A549 (cell line): ENCODE results near the gene UNC5A. TPM values are rescaled to one million over a fixed set of nuclear protein-coding genes. Genes with fewer than 3 reads are reported as not detected.

Source experiments
- ATAC-seq, 2 experiments: fragments of 200-7000 bp in 1 of 2; fragments of >200 bp in 1 of 2; cut with Nextera tagmentation in 1 of 2; cut with Tn5 transposase in 1 of 2; 3 replicates each; pipeline versions ENCODE4 v1.8.0 to v1.9.1; 2018 to 2020; ENCODE audit warnings: mild to moderate bottlenecking in 1 of 2, moderate library complexity in 1 of 2
- CTCF ChIA-PET: fragments of 300-600 bp; sonication (Branson Sonifier 250); formaldehyde crosslinking; extraction: SDS; loops from one replicate; lab custom pipeline; 2021; ENCODE audit warnings: antibody characterized with exemption, inconsistent platforms; lab: Yijun Ruan, JAX
- POLR2A ChIA-PET: fragments of 350-600 bp; formaldehyde crosslinking; extraction: SDS; loops from one replicate; lab custom pipeline; 2021; ENCODE audit warnings: antibody characterized with exemption, inconsistent platforms; lab: Yijun Ruan, JAX
- DNase-seq, 2 experiments: peaks; one replicate each; pipeline versions ENCODE4 v3.0.0 to v3.0.0-alpha.2; 2011 to 2016; ENCODE audit warnings: low read depth in 1 of 2, low spot score in 1 of 2
- FAIRE-seq: peaks from 2 replicates; lab custom pipeline; 2011; peaks lifted over from hg19 to GRCh38; lab: Jason Lieb, UNC
- H3K27ac ChIP-seq, 2 experiments: fragments of >200 bp; sonication (Bioruptor Twin); formaldehyde crosslinking; 3 replicates each; pipeline ENCODE4 v1.5.1; 2016 to 2017
- H3K4me1 ChIP-seq: fragments of >200 bp; sonication (Bioruptor Twin); formaldehyde crosslinking; 3 replicates; pipeline ENCODE4 v1.6.1; 2016
- H3K4me2 ChIP-seq: fragments of >200 bp; sonication (Bioruptor Twin); formaldehyde crosslinking; 3 replicates; pipeline ENCODE4 v1.6.1; 2016
- H3K4me3 ChIP-seq: fragments of >200 bp; sonication (Bioruptor Twin); formaldehyde crosslinking; 3 replicates; pipeline ENCODE4 v1.5.1; 2016
- H3K9me3 ChIP-seq: fragments of >200 bp; sonication (Bioruptor Twin); formaldehyde crosslinking; 3 replicates; pipeline ENCODE4 v1.6.1; 2016
- CBX8 ChIP-seq: fragments of 200-600 bp; sonication (generic); IDR thresholded peaks from 2 replicates; pipeline ENCODE4 v1.6.1; 2016
- CHD2 ChIP-seq: fragments of 150-350 bp; IDR thresholded peaks from 2 replicates; pipeline ENCODE4 v1.6.1; 2014; ENCODE audit warnings: low read length; ENCODE audit not compliant: partially characterized antibody
- CHD4 ChIP-seq: fragments of 200-600 bp; sonication (generic); IDR thresholded peaks from 2 replicates; pipeline ENCODE4 v1.6.1; 2016; ENCODE audit warnings: antibody characterized with exemption, mild to moderate bottlenecking, borderline replicate concordance
- EHF ChIP-seq: fragments of 250-450 bp; sonication (Bioruptor Pico); IDR thresholded peaks from 2 replicates; pipeline ENCODE4 v1.5.0; 2020; ENCODE audit warnings: mild to moderate bottlenecking
- FOSB ChIP-seq: fragments of 250-450 bp; sonication (Bioruptor Pico); IDR thresholded peaks from 2 replicates; pipeline ENCODE4 v1.5.0; 2020; ENCODE audit warnings: mild to moderate bottlenecking, moderate library complexity
- GATA3 ChIP-seq: IDR thresholded peaks from 2 replicates; pipeline ENCODE4 v1.6.1; 2012; ENCODE audit warnings: borderline replicate concordance
- MAFK ChIP-seq: fragments of 450-650 bp; IDR thresholded peaks from 2 replicates; pipeline ENCODE4 v1.6.1; 2014; ENCODE audit not compliant: partially characterized antibody
- POLR2A ChIP-seq: IDR thresholded peaks from 2 replicates; pipeline ENCODE4 v1.6.1; 2012; ENCODE audit warnings: mild to moderate bottlenecking, low read length
- RAD21 ChIP-seq, 2 experiments: fragments of >200 bp in 1 of 2; sonication (Bioruptor Twin) in 1 of 2; formaldehyde crosslinking in 1 of 2; IDR thresholded peaks in 1 of 2; conservative IDR thresholded peaks in 1 of 2; 2 replicates in 1 of 2; 3 replicates in 1 of 2; pipeline ENCODE4 v1.6.1; 2012 to 2018; ENCODE audit warnings: inconsistent platforms in 1 of 2
- RFX5 ChIP-seq: fragments of 450-650 bp; IDR thresholded peaks from 2 replicates; pipeline ENCODE4 v1.7.1; 2014; ENCODE audit warnings: antibody characterized with exemption, mild to moderate bottlenecking, moderate library complexity
- SMC3 ChIP-seq: fragments of >200 bp; sonication (Bioruptor Twin); formaldehyde crosslinking; IDR thresholded peaks from 3 replicates; pipeline ENCODE4 v1.6.1; 2018; ENCODE audit warnings: inconsistent platforms
- WGBS: methylation state at CpG from one replicate; pipeline ENCODE4 v1.1.6; 2017; ENCODE audit errors: missing lambda C conversion rate; 5-methylcytosine and 5-hydroxymethylcytosine counted together
- polyA plus RNA-seq, 4 experiments: library from polyadenylated mRNA; depleted of rRNA in 3 of 4; stranded (reverse); fragments of >200 nt; fragmentation: RNase III in 1 of 4; extraction: RNeasy Plus Mini Kit Qiagen cat#74134 plus additional on column Dnase treatment in 1 of 4; gene quantifications; 2 replicates in 3 of 4; 3 replicates in 1 of 4; pipeline ENCODE4 v1.2.3, GENCODE V29; 2011 to 2017
- TF ChIP-seq, protein P1 (sequence below): fragments of 200-600 bp; sonication (generic); IDR thresholded peaks from 2 replicates; pipeline ENCODE4 v1.6.1; 2016; ENCODE audit warnings: antibody characterized with exemption, mild to moderate bottlenecking, moderate library complexity
- TF ChIP-seq, protein P2 (sequence below): fragments of >200 bp; sonication (Bioruptor Twin); formaldehyde crosslinking; IDR thresholded peaks from 2 replicates; pipeline ENCODE4 v1.6.1; 2016
- TF ChIP-seq, protein P3 (sequence below): fragments of >200 bp; sonication (Bioruptor Twin); formaldehyde crosslinking; IDR thresholded peaks from 3 replicates; pipeline ENCODE4 v1.5.1; 2016
- TF ChIP-seq, protein P4 (sequence below): fragments of 250-450 bp; sonication (Bioruptor Pico); IDR thresholded peaks from 2 replicates; pipeline ENCODE4 v1.5.0; 2021; ENCODE audit warnings: mild to moderate bottlenecking, moderate library complexity, borderline replicate concordance
- TF ChIP-seq, protein P5 (sequence below): IDR thresholded peaks from 2 replicates; pipeline ENCODE4 v1.6.1; 2012
- TF ChIP-seq, protein P6 (sequence below): IDR thresholded peaks from 2 replicates; pipeline ENCODE4 v1.6.1; 2012
- TF ChIP-seq, protein P7 (sequence below): fragments of 450-650 bp; IDR thresholded peaks from 2 replicates; pipeline ENCODE4 v1.6.1; 2014; ENCODE audit warnings: antibody characterized with exemption

Gene UNC5A
- polyA plus RNA-seq, 2 of the 4 experiments (the other 2 are of a cell fraction), result 0.03 to 0.14 TPM

DNA sequence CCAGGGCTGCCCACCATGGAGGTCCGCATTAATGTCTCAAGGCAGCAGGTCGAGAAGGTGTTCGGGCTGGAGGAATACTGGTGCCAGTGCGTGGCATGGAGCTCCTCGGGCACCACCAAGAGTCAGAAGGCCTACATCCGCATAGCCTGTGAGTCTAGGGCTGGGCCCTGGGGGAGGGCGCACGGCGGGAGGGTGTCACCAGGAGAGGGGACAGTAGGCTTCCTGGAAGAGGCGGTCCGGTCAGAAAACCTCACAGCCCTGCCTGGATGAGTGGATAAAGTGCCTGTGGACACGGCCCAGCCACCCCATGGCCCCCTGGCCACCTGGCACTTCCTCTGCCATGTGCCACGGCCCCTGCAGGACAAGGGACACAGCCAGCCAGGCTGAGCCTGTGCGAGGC, 57.8 kb downstream of the UNC5A start:
- no peak for DNase-seq
- WGBS, result 78% methylated on average over 13 of the region's 14 CpGs
- Histone ChIP-seq H3K4me3 (no peak overlapping the region), H3K27ac (no peak overlapping the region), H3K9me3 (no peaks in the 10 kb centered on the region), H3K4me2 (no peak overlapping the region), H3K4me1 (0 out of 3 replicates have a peak, but pooled peaks cover 8% of the 10 kb centered on the region)
- ChIA-PET CTCF (interaction anchor here (2.0 kb wide), 1 partner anchor 208 kb away, joined by 10 read pairs; no protein-coding TSS in a partner anchor), POLR2A (no interaction called here)
- ATAC-seq, result no peak
- FAIRE-seq, result no peak
- TF ChIP-seq, protein P1, sequence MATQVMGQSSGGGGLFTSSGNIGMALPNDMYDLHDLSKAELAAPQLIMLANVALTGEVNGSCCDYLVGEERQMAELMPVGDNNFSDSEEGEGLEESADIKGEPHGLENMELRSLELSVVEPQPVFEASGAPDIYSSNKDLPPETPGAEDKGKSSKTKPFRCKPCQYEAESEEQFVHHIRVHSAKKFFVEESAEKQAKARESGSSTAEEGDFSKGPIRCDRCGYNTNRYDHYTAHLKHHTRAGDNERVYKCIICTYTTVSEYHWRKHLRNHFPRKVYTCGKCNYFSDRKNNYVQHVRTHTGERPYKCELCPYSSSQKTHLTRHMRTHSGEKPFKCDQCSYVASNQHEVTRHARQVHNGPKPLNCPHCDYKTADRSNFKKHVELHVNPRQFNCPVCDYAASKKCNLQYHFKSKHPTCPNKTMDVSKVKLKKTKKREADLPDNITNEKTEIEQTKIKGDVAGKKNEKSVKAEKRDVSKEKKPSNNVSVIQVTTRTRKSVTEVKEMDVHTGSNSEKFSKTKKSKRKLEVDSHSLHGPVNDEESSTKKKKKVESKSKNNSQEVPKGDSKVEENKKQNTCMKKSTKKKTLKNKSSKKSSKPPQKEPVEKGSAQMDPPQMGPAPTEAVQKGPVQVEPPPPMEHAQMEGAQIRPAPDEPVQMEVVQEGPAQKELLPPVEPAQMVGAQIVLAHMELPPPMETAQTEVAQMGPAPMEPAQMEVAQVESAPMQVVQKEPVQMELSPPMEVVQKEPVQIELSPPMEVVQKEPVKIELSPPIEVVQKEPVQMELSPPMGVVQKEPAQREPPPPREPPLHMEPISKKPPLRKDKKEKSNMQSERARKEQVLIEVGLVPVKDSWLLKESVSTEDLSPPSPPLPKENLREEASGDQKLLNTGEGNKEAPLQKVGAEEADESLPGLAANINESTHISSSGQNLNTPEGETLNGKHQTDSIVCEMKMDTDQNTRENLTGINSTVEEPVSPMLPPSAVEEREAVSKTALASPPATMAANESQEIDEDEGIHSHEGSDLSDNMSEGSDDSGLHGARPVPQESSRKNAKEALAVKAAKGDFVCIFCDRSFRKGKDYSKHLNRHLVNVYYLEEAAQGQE, result no peak
- TF ChIP-seq SMC3 (no peak), RAD21 (conservative IDR thresholded peaks at IDR 0.05 in 1 of 2, IDR thresholded peaks at IDR 0.05 in 1 of 2) (no peak), CHD4 (no peak), FOSB (CRISPR knock-in tag) (no peak)

DNA sequence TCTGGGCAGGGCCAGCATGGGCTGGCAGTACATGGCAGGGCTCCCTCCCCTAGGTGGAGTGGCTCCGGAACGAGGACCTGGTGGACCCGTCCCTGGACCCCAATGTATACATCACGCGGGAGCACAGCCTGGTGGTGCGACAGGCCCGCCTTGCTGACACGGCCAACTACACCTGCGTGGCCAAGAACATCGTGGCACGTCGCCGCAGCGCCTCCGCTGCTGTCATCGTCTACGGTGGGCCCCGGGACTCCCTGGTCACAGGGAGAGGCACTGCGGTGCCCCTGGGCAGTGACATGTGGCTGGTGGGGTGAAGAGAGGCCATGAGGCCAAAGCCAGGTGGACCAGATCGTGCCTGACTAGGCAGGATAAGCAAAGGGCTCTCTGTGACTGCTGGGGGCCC, 58.4 kb downstream of the UNC5A start:
- no peak for ATAC-seq
- no peak for DNase-seq
- no peak overlapping the region for H3K4me3 ChIP-seq
- 80% methylated on average over 17 of the region's 20 CpGs for WGBS
- TF ChIP-seq RFX5 (no peak), POLR2A (no peak), GATA3 (no peak), CBX8 (no peak), CHD2 (no peak), MAFK (no peak), SMC3 (no peak), EHF (CRISPR knock-in tag) (no peak)
- TF ChIP-seq, protein P2, sequence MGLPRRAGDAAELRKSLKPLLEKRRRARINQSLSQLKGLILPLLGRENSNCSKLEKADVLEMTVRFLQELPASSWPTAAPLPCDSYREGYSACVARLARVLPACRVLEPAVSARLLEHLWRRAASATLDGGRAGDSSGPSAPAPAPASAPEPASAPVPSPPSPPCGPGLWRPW, result no peak
- TF ChIP-seq, protein P3, sequence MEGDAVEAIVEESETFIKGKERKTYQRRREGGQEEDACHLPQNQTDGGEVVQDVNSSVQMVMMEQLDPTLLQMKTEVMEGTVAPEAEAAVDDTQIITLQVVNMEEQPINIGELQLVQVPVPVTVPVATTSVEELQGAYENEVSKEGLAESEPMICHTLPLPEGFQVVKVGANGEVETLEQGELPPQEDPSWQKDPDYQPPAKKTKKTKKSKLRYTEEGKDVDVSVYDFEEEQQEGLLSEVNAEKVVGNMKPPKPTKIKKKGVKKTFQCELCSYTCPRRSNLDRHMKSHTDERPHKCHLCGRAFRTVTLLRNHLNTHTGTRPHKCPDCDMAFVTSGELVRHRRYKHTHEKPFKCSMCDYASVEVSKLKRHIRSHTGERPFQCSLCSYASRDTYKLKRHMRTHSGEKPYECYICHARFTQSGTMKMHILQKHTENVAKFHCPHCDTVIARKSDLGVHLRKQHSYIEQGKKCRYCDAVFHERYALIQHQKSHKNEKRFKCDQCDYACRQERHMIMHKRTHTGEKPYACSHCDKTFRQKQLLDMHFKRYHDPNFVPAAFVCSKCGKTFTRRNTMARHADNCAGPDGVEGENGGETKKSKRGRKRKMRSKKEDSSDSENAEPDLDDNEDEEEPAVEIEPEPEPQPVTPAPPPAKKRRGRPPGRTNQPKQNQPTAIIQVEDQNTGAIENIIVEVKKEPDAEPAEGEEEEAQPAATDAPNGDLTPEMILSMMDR, result no peak
- TF ChIP-seq, protein P4, sequence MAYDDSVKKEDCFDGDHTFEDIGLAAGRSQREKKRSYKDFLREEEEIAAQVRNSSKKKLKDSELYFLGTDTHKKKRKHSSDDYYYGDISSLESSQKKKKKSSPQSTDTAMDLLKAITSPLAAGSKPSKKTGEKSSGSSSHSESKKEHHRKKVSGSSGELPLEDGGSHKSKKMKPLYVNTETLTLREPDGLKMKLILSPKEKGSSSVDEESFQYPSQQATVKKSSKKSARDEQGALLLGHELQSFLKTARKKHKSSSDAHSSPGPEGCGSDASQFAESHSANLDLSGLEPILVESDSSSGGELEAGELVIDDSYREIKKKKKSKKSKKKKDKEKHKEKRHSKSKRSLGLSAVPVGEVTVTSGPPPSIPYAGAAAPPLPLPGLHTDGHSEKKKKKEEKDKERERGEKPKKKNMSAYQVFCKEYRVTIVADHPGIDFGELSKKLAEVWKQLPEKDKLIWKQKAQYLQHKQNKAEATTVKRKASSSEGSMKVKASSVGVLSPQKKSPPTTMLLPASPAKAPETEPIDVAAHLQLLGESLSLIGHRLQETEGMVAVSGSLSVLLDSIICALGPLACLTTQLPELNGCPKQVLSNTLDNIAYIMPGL (CRISPR knock-in tag), result no peak
- TF ChIP-seq, protein P5, sequence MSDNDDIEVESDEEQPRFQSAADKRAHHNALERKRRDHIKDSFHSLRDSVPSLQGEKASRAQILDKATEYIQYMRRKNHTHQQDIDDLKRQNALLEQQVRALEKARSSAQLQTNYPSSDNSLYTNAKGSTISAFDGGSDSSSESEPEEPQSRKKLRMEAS, result no peak
- TF ChIP-seq, protein P6, sequence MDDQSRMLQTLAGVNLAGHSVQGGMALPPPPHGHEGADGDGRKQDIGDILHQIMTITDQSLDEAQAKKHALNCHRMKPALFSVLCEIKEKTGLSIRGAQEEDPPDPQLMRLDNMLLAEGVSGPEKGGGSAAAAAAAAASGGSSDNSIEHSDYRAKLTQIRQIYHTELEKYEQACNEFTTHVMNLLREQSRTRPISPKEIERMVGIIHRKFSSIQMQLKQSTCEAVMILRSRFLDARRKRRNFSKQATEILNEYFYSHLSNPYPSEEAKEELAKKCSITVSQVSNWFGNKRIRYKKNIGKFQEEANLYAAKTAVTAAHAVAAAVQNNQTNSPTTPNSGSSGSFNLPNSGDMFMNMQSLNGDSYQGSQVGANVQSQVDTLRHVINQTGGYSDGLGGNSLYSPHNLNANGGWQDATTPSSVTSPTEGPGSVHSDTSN, result no peak
- TF ChIP-seq, protein P7, sequence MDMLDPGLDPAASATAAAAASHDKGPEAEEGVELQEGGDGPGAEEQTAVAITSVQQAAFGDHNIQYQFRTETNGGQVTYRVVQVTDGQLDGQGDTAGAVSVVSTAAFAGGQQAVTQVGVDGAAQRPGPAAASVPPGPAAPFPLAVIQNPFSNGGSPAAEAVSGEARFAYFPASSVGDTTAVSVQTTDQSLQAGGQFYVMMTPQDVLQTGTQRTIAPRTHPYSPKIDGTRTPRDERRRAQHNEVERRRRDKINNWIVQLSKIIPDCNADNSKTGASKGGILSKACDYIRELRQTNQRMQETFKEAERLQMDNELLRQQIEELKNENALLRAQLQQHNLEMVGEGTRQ, result no peak
- TF ChIP-seq, all 56 proteins: peak for 0
- FAIRE-seq, result no peak
- 0 out of 3 replicates have a peak, but pooled peaks cover 8% of the 10 kb centered on the region for H3K4me1 ChIP-seq
- POLR2A ChIA-PET, result no interaction called here
- no peak overlapping the region for H3K27ac ChIP-seq
- H3K4me2 ChIP-seq, result no peak overlapping the region
- CTCF ChIA-PET, result interaction anchor here (0.6 to 1.3 kb wide), 3 partner anchors 13 to 211 kb away, joined by 3 to 4 read pairs (median 3); no protein-coding TSS in a partner anchor
- H3K9me3 ChIP-seq, result no peaks in the 10 kb centered on the region
